T-cell (primary cell): ENCODE data around the gene TCF7L2. TPM values are rescaled to one million over a fixed set of nuclear protein-coding genes. Genes with fewer than 3 reads are reported as not detected.

Experiments used
- ATAC-seq, 4 experiments: fragments of 200-7000 bp in 3 of 4; fragments of 150-1000 bp in 1 of 4; cut with Tn5 transposase; replicated peaks in 1 of 4; 1 replicate in 3 of 4; 2 replicates in 1 of 4; pipeline ENCODE4 v1.10.0; 2021; ENCODE audit warnings: moderate library complexity in 3 of 4, mild to moderate bottlenecking in 2 of 4, moderate number of reproducible peaks in 1 of 4
- CTCF ChIA-PET, 2 donors: fragments of 300-600 bp; sonication (Branson Sonifier 250); formaldehyde crosslinking; loops; one replicate each; lab custom pipeline; 2022; ENCODE audit warnings: antibody characterized with exemption in 2 of 2; lab: Charles Lee
- POLR2A ChIA-PET, 2 donors: fragments of 300-600 bp; sonication (Branson Sonifier 250); formaldehyde crosslinking; loops; one replicate each; lab custom pipeline; 2022; ENCODE audit warnings: antibody characterized with exemption in 2 of 2; lab: Charles Lee
- DNase-seq, 35 experiments: peaks; one replicate each; pipeline versions ENCODE4 v3.0.0 to v3.0.0-alpha.2; 2013 to 2023
- H3K27ac ChIP-seq: one replicate; pipeline ENCODE4 v1.5.1; 2013; ENCODE audit warnings: low read length
- H3K27me3 ChIP-seq, 2 experiments: replicated peaks in 1 of 2; 1 replicate in 1 of 2; 2 replicates in 1 of 2; pipeline versions ENCODE4 v1.6.1 to v1.7.0; 2013; ENCODE audit warnings: low read length in 1 of 2, mixed read lengths in 1 of 2; ENCODE audit not compliant: control insufficient read depth in 2 of 2, insufficient read depth in 2 of 2; ENCODE audit errors: extremely low read depth in 1 of 2
- H3K36me3 ChIP-seq, 2 donors: 1 replicate in 1 of 2; 2 replicates in 1 of 2; pipeline versions ENCODE4 v1.6.1 to v1.7.0; 2013; ENCODE audit warnings: low read length in 1 of 2; ENCODE audit not compliant: control insufficient read depth in 2 of 2, insufficient read depth in 1 of 2; ENCODE audit errors: extremely low read depth in 1 of 2
- H3K4me1 ChIP-seq, 2 experiments: 1 replicate in 1 of 2; 2 replicates in 1 of 2; pipeline versions ENCODE4 v1.6.1 to v1.7.0; 2013; ENCODE audit warnings: low read length in 2 of 2, mixed read lengths in 1 of 2; ENCODE audit not compliant: insufficient read depth in 2 of 2, control insufficient read depth in 1 of 2; ENCODE audit errors: extremely low read depth in 1 of 2
- H3K4me3 ChIP-seq, 2 donors: 1 replicate in 1 of 2; 2 replicates in 1 of 2; pipeline versions ENCODE4 v1.5.1 to v1.7.0; 2013; ENCODE audit warnings: mild to moderate bottlenecking in 2 of 2, low read length in 1 of 2, moderate library complexity in 1 of 2; ENCODE audit not compliant: control insufficient read depth in 1 of 2; ENCODE audit errors: extremely low read depth in 1 of 2
- H3K9me3 ChIP-seq: 2 replicates; pipeline ENCODE4 v1.7.0; 2013
- H3K27ac Mint-ChIP-seq, 2 donors: one replicate each; pipeline ENCODE4 v1.8.0; 2020 to 2021; ENCODE audit warnings: mild to moderate bottlenecking in 2 of 2, mixed read lengths in 2 of 2
- H3K27me3 Mint-ChIP-seq, 2 donors: one replicate each; pipeline ENCODE4 v1.8.0; 2021 to 2022; ENCODE audit warnings: mixed read lengths in 2 of 2
- H3K36me3 Mint-ChIP-seq: one replicate; pipeline ENCODE4 v1.8.0; 2021; ENCODE audit warnings: mixed read lengths
- H3K4me1 Mint-ChIP-seq, 3 donors: one replicate each; pipeline ENCODE4 v1.8.0; 2020 to 2022; ENCODE audit warnings: mixed read lengths in 3 of 3, mild to moderate bottlenecking in 1 of 3
- H3K4me3 Mint-ChIP-seq, 3 donors: one replicate each; pipeline ENCODE4 v1.8.0; 2020 to 2022; ENCODE audit warnings: mild to moderate bottlenecking in 3 of 3, mixed read lengths in 3 of 3, moderate library complexity in 3 of 3
- H3K9me3 Mint-ChIP-seq, 3 donors: one replicate each; pipeline ENCODE4 v1.8.0; 2020 to 2022; ENCODE audit warnings: mixed read lengths in 3 of 3
- WGBS: methylation state at CpG from one replicate; pipeline ENCODE4 v1.1.5; 2013; ENCODE audit warnings: missing lambda C conversion rate; ENCODE audit not compliant: insufficient coverage; 5-methylcytosine and 5-hydroxymethylcytosine counted together
- total RNA-seq, 35 experiments: library from RNA in 6 of 35; stranded (reverse) in 6 of 35; fragments of 120-200 nt in 1 of 35; gene quantifications; one replicate each; pipeline versions ENCODE4 v1.2.1 to v1.2.4 and lab custom pipeline; 2013 to 2026

Gene TCF7L2
- total RNA-seq, 5 donors from 2014 or later (not counting 1 experiment from before 2014, with no cell fraction given): 2.6 to 6.2 (median 3.3) TPM

DNA sequence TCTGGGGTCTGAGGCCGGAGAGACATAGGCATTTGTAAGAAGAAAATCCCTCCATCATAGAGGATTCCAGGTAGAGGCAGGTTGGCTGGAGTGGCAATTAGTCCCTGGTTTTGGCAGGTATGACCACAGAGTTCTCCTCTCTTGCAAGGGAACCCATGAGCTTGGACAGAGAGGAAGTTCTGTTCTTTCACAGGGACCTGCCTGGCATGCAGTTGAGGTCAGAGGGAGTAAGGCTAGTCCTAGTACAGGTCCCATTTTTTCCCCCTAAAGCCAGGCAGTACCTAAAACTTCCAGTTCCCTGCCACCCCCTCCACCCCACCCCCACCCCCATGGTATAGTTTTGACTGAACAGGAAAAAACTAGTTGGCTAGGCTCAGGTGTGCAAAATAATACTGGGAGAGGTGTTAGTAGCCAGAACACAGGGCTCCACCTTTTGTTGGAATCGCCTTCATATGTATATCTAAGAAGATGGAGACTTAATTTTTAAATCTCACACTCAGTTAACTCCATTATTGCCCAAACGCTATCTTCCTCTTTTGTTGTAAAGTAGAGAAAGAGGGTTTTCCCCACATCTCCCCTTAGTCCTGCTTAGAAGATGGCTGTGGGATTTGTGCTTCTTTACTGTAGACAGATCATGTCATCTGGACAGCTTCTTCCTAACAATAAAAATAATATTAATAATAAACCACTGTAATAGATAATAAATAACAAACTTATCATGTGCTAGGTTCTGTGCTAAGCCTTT is 188.1 kb downstream of the TCF7L2 start:
- Mint-ChIP-seq H3K4me1 (no peaks in the 10 kb centered on the region), H3K9me3 (no peaks in the 10 kb centered on the region), H3K36me3 (no peaks in the 10 kb centered on the region), H3K27me3 (no peaks in the 10 kb centered on the region), H3K4me3 (no peak overlapping the region), H3K27ac (no peak overlapping the region)
- WGBS: no CpG with 5 or more reads among the region's 3 CpGs
- Histone ChIP-seq H3K4me1 (no peaks in the 10 kb centered on the region), H3K27me3 (peaks cover 0 to 5% of the 10 kb centered on the region in 2 experiments), H3K27ac (no peak overlapping the region), H3K4me3 (no peak overlapping the region), H3K9me3 (no peaks in the 10 kb centered on the region), H3K36me3 (peaks cover 0 to 4% of the 10 kb centered on the region in 2 donors)
- ATAC-seq (no peak), DNase-seq (no peak)
- ChIA-PET POLR2A (interaction anchor here in 1 of 2 donors (0.6 kb wide), 1 partner anchor 639 kb away, joined by 4 read pairs; no protein-coding TSS in a partner anchor), CTCF (no interaction called here)

DNA sequence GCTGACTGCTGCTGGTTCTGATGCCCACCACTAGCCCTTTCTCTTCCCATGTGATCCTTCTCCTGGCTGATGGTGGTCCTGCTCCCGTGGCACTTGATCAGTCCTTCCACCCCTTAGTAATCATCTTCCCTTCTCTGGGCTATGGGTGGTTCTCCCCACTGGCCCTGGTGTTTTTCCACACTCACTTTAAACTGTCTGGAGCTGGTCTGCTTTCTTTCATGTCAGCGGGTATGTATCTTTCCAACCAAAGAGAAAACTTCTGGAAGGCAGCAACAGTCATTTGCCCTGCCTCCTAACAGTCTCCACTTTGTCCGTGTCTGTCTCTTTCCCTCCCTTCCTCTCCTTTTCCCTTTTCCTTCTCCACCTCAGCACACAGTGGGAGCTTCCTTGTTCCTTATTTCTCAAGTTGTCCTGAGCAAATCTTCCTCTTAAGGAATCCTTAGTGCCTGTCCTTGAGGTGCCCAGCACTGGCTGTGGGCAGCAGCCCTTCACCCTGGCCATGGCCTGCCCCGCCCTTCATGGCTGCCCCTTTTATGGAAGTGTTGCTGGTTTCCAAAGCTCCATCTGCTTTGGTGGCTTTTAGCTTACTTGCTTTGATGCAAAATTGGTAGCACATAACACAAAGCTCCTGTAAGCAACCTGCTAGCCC is 189.0 kb downstream of the TCF7L2 start:
- Mint-ChIP-seq H3K9me3 (no peaks in the 10 kb centered on the region), H3K4me1 (no peaks in the 10 kb centered on the region), H3K27me3 (no peaks in the 10 kb centered on the region), H3K4me3 (no peak overlapping the region), H3K36me3 (no peaks in the 10 kb centered on the region), H3K27ac (no peak overlapping the region)
- ChIA-PET POLR2A (no interaction called here), CTCF (no interaction called here)
- ATAC-seq: no peak
- Histone ChIP-seq H3K36me3 (peaks cover 0 to 4% of the 10 kb centered on the region in 2 donors), H3K9me3 (no peaks in the 10 kb centered on the region), H3K4me3 (no peak overlapping the region), H3K4me1 (no peaks in the 10 kb centered on the region), H3K27ac (no peak overlapping the region), H3K27me3 (peaks cover 0 to 3% of the 10 kb centered on the region in 2 experiments)
- no peak for DNase-seq
- 67% methylated on average over 3 of the region's 4 CpGs for WGBS

DNA sequence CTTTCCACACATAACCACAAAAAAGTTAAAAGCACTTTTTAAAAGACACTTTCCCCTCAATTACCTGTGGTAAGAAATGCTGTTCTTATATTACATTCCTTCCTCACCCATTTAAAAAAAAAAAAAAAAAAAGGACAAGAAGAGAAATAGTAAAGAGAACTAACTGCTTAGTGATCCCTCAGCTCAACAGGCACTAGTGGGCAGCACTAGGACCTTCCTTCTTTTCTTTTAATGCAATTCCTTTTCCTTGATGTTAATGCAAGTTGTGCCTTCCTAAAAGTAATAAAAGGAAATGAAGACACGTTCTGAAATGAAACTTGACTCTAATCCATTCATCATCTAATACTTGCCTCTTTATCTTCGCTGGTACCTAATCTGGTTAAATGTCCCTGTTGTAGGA is 189.7 kb downstream of the TCF7L2 start:
- no peak overlapping the region for H3K4me3 Mint-ChIP-seq
- H3K36me3 Mint-ChIP-seq: peaks cover 3% of the 10 kb centered on the region
- WGBS: no CpG with 5 or more reads among the region's 2 CpGs
- POLR2A ChIA-PET: no interaction called here
- Histone ChIP-seq H3K27ac (no peak overlapping the region), H3K9me3 (no peaks in the 10 kb centered on the region), H3K27me3 (no peaks in the 10 kb centered on the region), H3K4me3 (no peak overlapping the region), H3K4me1 (no peaks in the 10 kb centered on the region), H3K36me3 (peaks cover 0 to 4% of the 10 kb centered on the region in 2 donors)
- H3K27me3 Mint-ChIP-seq: no peaks in the 10 kb centered on the region
- no peaks in the 10 kb centered on the region for H3K4me1 Mint-ChIP-seq
- DNase-seq (no peak), ATAC-seq (no peak)
- CTCF ChIA-PET: interaction anchor here in 1 of 2 donors (0.6 kb wide), 1 partner anchor 134 kb away, joined by 3 read pairs; no protein-coding TSS in a partner anchor
- H3K27ac Mint-ChIP-seq: no peak overlapping the region
- H3K9me3 Mint-ChIP-seq: no peaks in the 10 kb centered on the region

DNA sequence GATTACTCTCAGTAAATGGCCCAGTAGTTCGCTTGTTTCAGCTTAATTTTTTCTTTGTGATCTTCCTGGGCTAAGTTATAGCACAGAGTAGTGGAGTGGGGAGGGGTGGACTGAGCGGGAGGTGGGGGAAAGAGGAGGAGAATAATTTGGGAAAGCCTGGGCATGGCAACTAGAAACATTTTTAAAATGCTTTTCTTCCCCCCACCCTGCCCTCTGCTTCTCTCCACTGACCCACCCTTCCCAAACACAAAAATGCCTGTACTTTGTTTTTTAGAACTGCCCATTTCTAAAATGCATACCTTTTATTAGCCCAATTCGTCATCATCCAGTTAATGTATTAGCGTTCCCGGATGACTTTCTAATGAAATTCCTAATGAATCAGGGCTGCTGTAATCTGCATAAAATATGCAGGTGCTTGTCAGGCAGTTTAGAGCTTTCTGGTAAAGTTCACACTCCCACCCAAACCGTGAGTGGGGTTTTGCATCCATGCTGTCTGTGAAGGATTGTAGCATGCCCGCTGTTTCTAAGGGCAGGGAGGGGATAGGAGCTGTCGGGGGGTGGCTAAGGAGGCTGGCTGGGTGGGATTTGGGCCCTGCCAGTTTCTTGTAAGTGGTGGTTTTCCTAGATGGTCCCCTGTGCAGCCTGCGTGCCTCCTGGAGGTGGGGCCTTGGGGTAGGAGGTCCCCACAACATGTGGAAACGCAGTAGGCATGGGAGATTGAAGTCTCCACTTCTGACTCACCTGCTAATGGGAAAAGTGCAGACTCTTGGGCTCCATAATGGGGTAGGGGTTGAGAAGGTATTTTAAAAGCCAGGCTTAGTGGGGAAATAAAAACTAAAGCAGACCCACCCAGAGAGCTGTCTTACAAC is 190.3 kb downstream of the TCF7L2 start:
- no peaks in the 10 kb centered on the region for H3K9me3 ChIP-seq
- no peaks in the 10 kb centered on the region for H3K4me1 ChIP-seq
- H3K4me3 Mint-ChIP-seq: no peak overlapping the region
- H3K36me3 Mint-ChIP-seq: peaks cover 4% of the 10 kb centered on the region
- H3K27me3 ChIP-seq: no peaks in the 10 kb centered on the region
- POLR2A ChIA-PET: no interaction called here
- DNase-seq: no peak
- no peaks in the 10 kb centered on the region for H3K27me3 Mint-ChIP-seq
- ATAC-seq: no peak
- H3K9me3 Mint-ChIP-seq: no peaks in the 10 kb centered on the region
- no peak overlapping the region for H3K27ac ChIP-seq
- H3K4me1 Mint-ChIP-seq: no peaks in the 10 kb centered on the region
- H3K27ac Mint-ChIP-seq: no peak overlapping the region
- no peak overlapping the region for H3K4me3 ChIP-seq
- CTCF ChIA-PET: interaction anchor here in 1 of 2 donors (0.6 kb wide), 1 partner anchor 133 kb away, joined by 3 read pairs; no protein-coding TSS in a partner anchor
- WGBS: 78% methylated on average over 5 of the region's 10 CpGs
- H3K36me3 ChIP-seq: peaks cover 0 to 4% of the 10 kb centered on the region in 2 donors

DNA sequence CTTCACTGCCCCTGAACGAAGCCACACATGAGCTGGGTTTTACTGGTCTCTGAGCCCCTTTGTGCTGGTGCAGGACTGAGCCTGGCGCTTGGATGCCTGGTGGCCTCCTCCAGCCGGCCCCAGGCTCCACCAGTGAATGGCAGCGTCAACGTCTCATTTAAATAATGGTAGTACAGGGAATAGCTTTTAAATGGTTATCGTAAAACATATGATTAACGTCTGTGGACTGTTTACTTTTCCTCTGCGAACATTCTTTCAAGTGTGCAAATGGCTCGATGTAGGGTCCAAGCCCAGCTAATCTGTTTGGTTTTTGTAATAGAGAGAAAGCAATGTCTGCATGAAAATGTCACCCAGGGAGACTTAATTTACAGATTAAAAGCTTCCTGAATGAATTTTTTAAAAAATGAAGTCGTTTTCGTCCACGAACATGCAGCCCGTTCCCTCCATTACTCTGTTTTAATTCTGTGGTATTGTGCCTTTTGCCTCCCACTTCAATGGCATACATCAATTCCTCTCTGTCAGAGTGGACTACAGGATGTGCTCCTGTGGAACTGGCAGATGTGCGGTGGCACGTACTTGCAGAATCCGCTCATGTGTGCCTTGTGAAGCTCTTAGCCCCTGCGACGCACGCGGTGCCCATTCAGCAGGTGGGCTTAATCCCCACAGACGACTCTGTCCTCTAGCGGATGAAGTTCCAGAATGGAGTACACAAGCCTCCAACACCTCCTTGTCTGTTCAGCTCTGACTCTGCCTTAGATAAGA is 192.7 kb downstream of the TCF7L2 start:
- CTCF ChIA-PET: no interaction called here
- ATAC-seq: no peak
- H3K27ac ChIP-seq: no peak overlapping the region
- DNase-seq: no peak
- no peaks in the 10 kb centered on the region for H3K4me1 Mint-ChIP-seq
- 98% methylated on average over 16 of the region's 22 CpGs for WGBS
- no peaks in the 10 kb centered on the region for H3K9me3 Mint-ChIP-seq
- no peaks in the 10 kb centered on the region for H3K27me3 ChIP-seq
- POLR2A ChIA-PET: interaction anchor here in 1 of 2 donors (0.5 kb wide), 1 partner anchor 33 kb away, joined by 3 read pairs; no protein-coding TSS in a partner anchor
- no peak overlapping the region for H3K4me3 Mint-ChIP-seq
- no peaks in the 10 kb centered on the region for H3K9me3 ChIP-seq
- peaks cover 10% of the 10 kb centered on the region for H3K36me3 Mint-ChIP-seq
- H3K27ac Mint-ChIP-seq: no peak overlapping the region
- H3K4me1 ChIP-seq: no peaks in the 10 kb centered on the region
- H3K4me3 ChIP-seq: no peak overlapping the region
- H3K36me3 ChIP-seq: peaks cover 0 to 4% of the 10 kb centered on the region in 2 donors
- no peaks in the 10 kb centered on the region for H3K27me3 Mint-ChIP-seq
